ENCODE data around the gene SEC31B.

SEC31B gene

DNA sequence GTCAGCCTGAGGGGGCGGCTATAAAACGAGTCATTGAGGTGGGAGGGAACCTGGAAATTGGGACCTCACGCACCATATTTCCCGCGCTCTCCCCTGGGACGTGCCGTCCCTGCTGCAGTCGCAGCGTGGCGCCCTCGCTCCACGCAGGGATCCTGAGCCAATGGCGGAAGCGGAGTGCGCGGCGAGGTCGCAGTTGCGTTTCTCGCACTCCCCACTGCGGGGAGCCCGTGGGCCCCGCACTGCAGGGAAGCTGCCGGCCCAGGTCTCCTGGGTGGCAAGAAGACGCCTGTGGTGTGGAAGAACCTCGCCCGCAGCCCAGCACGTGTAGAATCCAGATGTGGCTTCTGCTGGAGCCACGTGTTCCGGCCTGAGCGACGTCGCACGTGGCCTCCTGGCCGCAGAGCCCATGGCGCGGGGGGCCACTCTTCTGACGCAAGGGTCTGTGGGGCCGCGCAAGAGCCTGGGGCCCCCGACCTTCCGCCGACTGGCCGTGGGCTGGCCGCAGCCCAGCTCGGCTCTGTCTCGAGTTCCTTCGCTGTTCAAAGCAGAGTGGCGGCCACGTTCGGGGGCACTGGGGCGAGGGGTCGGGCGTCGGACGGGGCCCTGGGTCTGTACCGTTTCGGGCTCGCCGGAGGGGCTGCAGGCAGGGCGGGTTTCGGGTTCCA is 42.5 kb upstream of the SEC31B start:
- DNase-seq (ENCODE audit: low read depth), result no peak
- H3K4me3 ChIP-seq (ENCODE audit: control insufficient read depth, low read depth, low read length), result no peak overlapping the region
- TF ChIP-seq, protein P1, sequence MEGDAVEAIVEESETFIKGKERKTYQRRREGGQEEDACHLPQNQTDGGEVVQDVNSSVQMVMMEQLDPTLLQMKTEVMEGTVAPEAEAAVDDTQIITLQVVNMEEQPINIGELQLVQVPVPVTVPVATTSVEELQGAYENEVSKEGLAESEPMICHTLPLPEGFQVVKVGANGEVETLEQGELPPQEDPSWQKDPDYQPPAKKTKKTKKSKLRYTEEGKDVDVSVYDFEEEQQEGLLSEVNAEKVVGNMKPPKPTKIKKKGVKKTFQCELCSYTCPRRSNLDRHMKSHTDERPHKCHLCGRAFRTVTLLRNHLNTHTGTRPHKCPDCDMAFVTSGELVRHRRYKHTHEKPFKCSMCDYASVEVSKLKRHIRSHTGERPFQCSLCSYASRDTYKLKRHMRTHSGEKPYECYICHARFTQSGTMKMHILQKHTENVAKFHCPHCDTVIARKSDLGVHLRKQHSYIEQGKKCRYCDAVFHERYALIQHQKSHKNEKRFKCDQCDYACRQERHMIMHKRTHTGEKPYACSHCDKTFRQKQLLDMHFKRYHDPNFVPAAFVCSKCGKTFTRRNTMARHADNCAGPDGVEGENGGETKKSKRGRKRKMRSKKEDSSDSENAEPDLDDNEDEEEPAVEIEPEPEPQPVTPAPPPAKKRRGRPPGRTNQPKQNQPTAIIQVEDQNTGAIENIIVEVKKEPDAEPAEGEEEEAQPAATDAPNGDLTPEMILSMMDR (IDR thresholded peaks at IDR 0.05; ENCODE audit: control insufficient read depth, insufficient read depth, low read depth, low read length, missing control alignments), result peak; percentile 73

DNA sequence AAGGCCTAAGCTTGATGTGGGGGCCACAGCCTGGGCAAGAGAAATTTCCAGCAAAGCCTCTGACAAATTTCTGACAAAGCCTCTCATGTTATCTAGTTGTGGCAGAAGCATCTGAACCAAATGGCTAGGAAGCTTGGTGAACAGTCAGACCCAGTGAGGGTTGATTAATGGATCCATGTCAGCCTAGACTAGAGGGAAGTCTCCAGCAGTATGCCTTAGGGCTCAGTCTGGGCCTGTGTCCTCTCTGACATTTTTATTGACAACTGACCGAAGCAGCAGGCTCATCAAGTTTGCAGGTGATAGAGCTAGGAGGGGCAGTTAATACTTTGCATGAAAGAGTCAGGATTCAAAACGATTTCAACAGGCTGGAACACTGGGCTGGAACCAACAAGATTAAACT is 41.3 kb upstream of the SEC31B start:
- H3K4me3 ChIP-seq (ENCODE audit: control insufficient read depth, low read depth, low read length), result no peak overlapping the region
- TF ChIP-seq, protein P1 (IDR thresholded peaks at IDR 0.05; ENCODE audit: control insufficient read depth, insufficient read depth, low read depth, low read length, missing control alignments), result no peak
- DNase-seq (ENCODE audit: low read depth), result no peak

DNA sequence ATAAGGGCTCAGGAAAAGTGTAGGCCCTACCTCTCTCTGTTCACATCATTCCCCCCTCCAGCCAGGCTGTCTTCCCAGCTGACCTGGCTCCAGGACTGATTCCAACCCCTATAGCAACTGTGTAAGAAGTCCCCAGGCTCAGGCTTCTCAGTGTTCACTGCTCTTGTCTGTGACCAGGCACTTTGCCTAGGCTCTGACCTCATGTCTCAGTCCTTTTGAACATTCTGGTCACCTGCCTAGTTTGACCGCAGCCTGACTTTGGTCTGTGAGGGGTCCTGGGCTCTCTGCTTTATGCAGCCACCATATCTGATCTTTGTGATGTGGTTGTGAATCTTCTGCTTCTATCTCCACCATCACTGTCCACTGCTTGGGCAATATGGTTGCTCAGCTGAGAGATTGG is 40.6 kb upstream of the SEC31B start:
- DNase-seq (ENCODE audit: low read depth), result no peak
- H3K4me3 ChIP-seq (ENCODE audit: control insufficient read depth, low read depth, low read length), result no peak overlapping the region
- TF ChIP-seq, protein P1 (IDR thresholded peaks at IDR 0.05; ENCODE audit: control insufficient read depth, insufficient read depth, low read depth, low read length, missing control alignments), result no peak

DNA sequence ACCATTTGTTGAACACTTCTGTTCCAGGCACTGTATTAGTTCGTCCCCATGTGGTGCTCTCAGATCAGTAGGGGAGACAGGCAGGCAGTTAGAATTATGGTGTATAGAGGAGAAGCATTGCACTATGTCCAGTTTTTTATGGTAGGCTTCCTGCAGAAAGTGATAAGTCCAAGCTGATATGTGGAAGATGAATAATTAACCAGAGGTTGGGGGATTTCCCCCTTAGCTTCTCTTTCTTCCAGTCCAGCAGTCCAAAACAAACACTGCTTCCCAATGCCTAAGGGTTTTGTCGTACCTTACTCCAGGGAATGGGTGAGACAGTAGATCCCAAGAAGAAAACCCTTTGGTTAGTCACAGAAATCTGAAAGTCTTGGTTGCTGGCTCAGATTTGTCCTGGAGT is 35.2 kb upstream of the SEC31B start:
- no peak overlapping the region for H3K4me3 ChIP-seq (ENCODE audit: control insufficient read depth, low read depth, low read length)
- no peak for DNase-seq (ENCODE audit: low read depth)
- TF ChIP-seq, protein P1 (IDR thresholded peaks at IDR 0.05; ENCODE audit: control insufficient read depth, insufficient read depth, low read depth, low read length, missing control alignments), result no peak

DNA sequence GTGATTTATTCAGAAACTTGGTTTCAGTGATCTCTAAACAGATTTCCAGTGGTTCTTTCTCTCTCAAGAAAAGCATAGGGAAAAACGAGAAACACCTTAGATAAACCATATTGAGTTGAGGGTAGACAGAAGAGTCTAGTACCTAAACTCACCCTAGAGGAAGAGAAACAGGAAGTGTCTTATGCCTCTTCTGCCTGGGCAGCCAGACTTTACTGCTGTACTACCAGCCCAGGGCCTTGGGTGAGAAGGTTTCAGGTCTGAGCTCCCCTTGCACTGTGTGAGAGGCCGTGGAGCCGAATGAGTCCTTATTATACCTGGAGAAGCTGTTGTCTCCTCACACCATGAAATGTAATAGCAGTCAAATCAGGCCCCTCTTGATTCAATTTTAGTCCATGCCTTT is 34.3 kb upstream of the SEC31B start:
- TF ChIP-seq, protein P1 (IDR thresholded peaks at IDR 0.05; ENCODE audit: control insufficient read depth, insufficient read depth, low read depth, low read length, missing control alignments), result no peak
- DNase-seq (ENCODE audit: low read depth), result no peak
- no peak overlapping the region for H3K4me3 ChIP-seq (ENCODE audit: control insufficient read depth, low read depth, low read length)

DNA sequence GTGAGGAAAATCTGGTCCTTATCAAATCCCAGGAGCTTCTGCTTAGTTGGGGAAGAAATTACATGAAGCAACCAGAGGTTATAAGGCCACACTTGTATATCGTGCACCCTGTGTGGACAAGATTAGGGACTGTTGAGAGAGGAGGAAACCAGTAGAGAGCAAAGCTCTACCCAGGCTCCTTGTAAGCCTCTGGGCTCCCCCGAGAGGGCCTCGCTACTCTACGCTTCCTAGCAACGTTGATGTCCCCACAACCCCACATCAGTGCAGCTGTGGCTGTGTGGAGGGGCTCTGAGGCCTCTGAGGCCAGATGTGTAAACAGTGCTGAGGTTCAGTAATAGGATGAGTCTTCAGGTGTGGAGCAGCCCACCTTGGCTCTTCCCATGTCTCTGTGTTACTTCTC is 32.1 kb upstream of the SEC31B start:
- no peak overlapping the region for H3K4me3 ChIP-seq (ENCODE audit: control insufficient read depth, low read depth, low read length)
- DNase-seq (ENCODE audit: low read depth), result no peak
- TF ChIP-seq, protein P1 (IDR thresholded peaks at IDR 0.05; ENCODE audit: control insufficient read depth, insufficient read depth, low read depth, low read length, missing control alignments), result no peak
